ENCODE data around the gene SHD. TPM values are rescaled to one million over a fixed set of nuclear protein-coding genes. Genes with fewer than 3 reads are reported as not detected.

The SHD gene
- total RNA-seq, 1 donor from 2014 or later: 0.79 TPM

GRCh38 chr19:4313847-4314490 is 34.9 kb downstream of the SHD start:
- Histone ChIP-seq H3K9ac (ENCODE audit: low read length) (no peak overlapping the region), H3K36me3 (ENCODE audit: insufficient read depth, low read length) (no peaks in the 10 kb centered on the region), H3K27ac (ENCODE audit: low read depth, low read length) (no peak overlapping the region), H3K79me2 (ENCODE audit: insufficient read depth, low read length) (no peaks in the 10 kb centered on the region), H3K4me1 (ENCODE audit: insufficient read depth, low read length) (no peaks in the 10 kb centered on the region), H3K27me3 (ENCODE audit: insufficient read depth, low read length) (no peaks in the 10 kb centered on the region), H3K4me3 (ENCODE audit: insufficient read depth, low read depth, low read length) (no peak overlapping the region), H4K20me1 (ENCODE audit: insufficient read depth, low read length) (no peaks in the 10 kb centered on the region), H2AFZ (ENCODE audit: low read depth, low read length) (no peak overlapping the region), H3K9me3 (ENCODE audit: insufficient read depth, low read depth, low read length) (no peaks in the 10 kb centered on the region), H3K4me2 (ENCODE audit: low read length) (no peak overlapping the region)
- Mint-ChIP-seq H3K4me1 (ENCODE audit: low read depth, unreplicated experiment) (no peaks in the 10 kb centered on the region), H3K27me3 (ENCODE audit: low read depth, unreplicated experiment) (peaks cover under 1% of the 10 kb centered on the region), H3K9me3 (ENCODE audit: unreplicated experiment) (peaks cover 6% of the 10 kb centered on the region), H3K27ac (ENCODE audit: unreplicated experiment) (no peak overlapping the region), H3K36me3 (ENCODE audit: low read depth, unreplicated experiment) (peaks cover 16% of the 10 kb centered on the region), H3K4me3 (ENCODE audit: unreplicated experiment) (no peak overlapping the region)
- DNase-seq (ENCODE audit: low read depth): no peak
- TF ChIP-seq, protein P1, sequence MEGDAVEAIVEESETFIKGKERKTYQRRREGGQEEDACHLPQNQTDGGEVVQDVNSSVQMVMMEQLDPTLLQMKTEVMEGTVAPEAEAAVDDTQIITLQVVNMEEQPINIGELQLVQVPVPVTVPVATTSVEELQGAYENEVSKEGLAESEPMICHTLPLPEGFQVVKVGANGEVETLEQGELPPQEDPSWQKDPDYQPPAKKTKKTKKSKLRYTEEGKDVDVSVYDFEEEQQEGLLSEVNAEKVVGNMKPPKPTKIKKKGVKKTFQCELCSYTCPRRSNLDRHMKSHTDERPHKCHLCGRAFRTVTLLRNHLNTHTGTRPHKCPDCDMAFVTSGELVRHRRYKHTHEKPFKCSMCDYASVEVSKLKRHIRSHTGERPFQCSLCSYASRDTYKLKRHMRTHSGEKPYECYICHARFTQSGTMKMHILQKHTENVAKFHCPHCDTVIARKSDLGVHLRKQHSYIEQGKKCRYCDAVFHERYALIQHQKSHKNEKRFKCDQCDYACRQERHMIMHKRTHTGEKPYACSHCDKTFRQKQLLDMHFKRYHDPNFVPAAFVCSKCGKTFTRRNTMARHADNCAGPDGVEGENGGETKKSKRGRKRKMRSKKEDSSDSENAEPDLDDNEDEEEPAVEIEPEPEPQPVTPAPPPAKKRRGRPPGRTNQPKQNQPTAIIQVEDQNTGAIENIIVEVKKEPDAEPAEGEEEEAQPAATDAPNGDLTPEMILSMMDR (IDR thresholded peaks at IDR 0.05; ENCODE audit: insufficient read depth, low read depth, low read length): no peak
- no peak for TF ChIP-seq EZH2 (IDR thresholded peaks at IDR 0.05; ENCODE audit: insufficient read depth, low read length)
- FAIRE-seq: no peak

- H3K4me2 ChIP-seq (ENCODE audit: low read length): no peak overlapping the region
- Mint-ChIP-seq H3K27ac (ENCODE audit: unreplicated experiment) (no peak overlapping the region), H3K9me3 (ENCODE audit: unreplicated experiment) (peaks cover 19% of the 10 kb centered on the region), H3K27me3 (ENCODE audit: low read depth, unreplicated experiment) (peaks cover 2% of the 10 kb centered on the region), H3K4me3 (ENCODE audit: unreplicated experiment) (no peak overlapping the region), H3K36me3 (ENCODE audit: low read depth, unreplicated experiment) (peaks cover 28% of the 10 kb centered on the region), H3K4me1 (ENCODE audit: low read depth, unreplicated experiment) (no peaks in the 10 kb centered on the region)
- TF ChIP-seq, protein P1 (IDR thresholded peaks at IDR 0.05; ENCODE audit: insufficient read depth, low read depth, low read length): no peak
- no peak for TF ChIP-seq EZH2 (IDR thresholded peaks at IDR 0.05; ENCODE audit: insufficient read depth, low read length)
- H3K4me1 ChIP-seq (ENCODE audit: insufficient read depth, low read length): no peaks in the 10 kb centered on the region
- H4K20me1 ChIP-seq (ENCODE audit: insufficient read depth, low read length): no peaks in the 10 kb centered on the region
- DNase-seq (ENCODE audit: low read depth) (no peak), FAIRE-seq (no peak)
- no peaks in the 10 kb centered on the region for H3K79me2 ChIP-seq (ENCODE audit: insufficient read depth, low read length)
- H3K9me3 ChIP-seq (ENCODE audit: insufficient read depth, low read depth, low read length): no peaks in the 10 kb centered on the region
- no peak overlapping the region for H2AFZ ChIP-seq (ENCODE audit: low read depth, low read length)
- H3K36me3 ChIP-seq (ENCODE audit: insufficient read depth, low read length): no peaks in the 10 kb centered on the region
- H3K4me3 ChIP-seq (ENCODE audit: insufficient read depth, low read depth, low read length): no peak overlapping the region
- no peak overlapping the region for H3K27ac ChIP-seq (ENCODE audit: low read depth, low read length)
- H3K9ac ChIP-seq (ENCODE audit: low read length): no peak overlapping the region
- H3K27me3 ChIP-seq (ENCODE audit: insufficient read depth, low read length): no peaks in the 10 kb centered on the region
These were observed 37.9 kb downstream of the SHD start for GRCh38 chr19:4316956-4317355.

- Histone ChIP-seq H3K27ac (ENCODE audit: low read depth, low read length) (no peak overlapping the region), H3K4me2 (ENCODE audit: low read length) (no peak overlapping the region), H3K9ac (ENCODE audit: low read length) (no peak overlapping the region), H3K4me1 (ENCODE audit: insufficient read depth, low read length) (no peaks in the 10 kb centered on the region), H3K79me2 (ENCODE audit: insufficient read depth, low read length) (no peaks in the 10 kb centered on the region), H2AFZ (ENCODE audit: low read depth, low read length) (no peak overlapping the region), H3K36me3 (ENCODE audit: insufficient read depth, low read length) (no peaks in the 10 kb centered on the region), H3K9me3 (ENCODE audit: insufficient read depth, low read depth, low read length) (no peaks in the 10 kb centered on the region), H4K20me1 (ENCODE audit: insufficient read depth, low read length) (no peaks in the 10 kb centered on the region), H3K4me3 (ENCODE audit: insufficient read depth, low read depth, low read length) (no peak overlapping the region), H3K27me3 (ENCODE audit: insufficient read depth, low read length) (no peaks in the 10 kb centered on the region)
- peaks cover 26% of the 10 kb centered on the region for H3K36me3 Mint-ChIP-seq (ENCODE audit: low read depth, unreplicated experiment)
- FAIRE-seq: no peak
- peaks cover 2% of the 10 kb centered on the region for H3K27me3 Mint-ChIP-seq (ENCODE audit: low read depth, unreplicated experiment)
- H3K27ac Mint-ChIP-seq (ENCODE audit: unreplicated experiment): no peak overlapping the region
- TF ChIP-seq, protein P1 (IDR thresholded peaks at IDR 0.05; ENCODE audit: insufficient read depth, low read depth, low read length): no peak
- no peak for TF ChIP-seq EZH2 (IDR thresholded peaks at IDR 0.05; ENCODE audit: insufficient read depth, low read length)
- H3K9me3 Mint-ChIP-seq (ENCODE audit: unreplicated experiment): peaks cover 19% of the 10 kb centered on the region
- DNase-seq (ENCODE audit: low read depth): no peak
- H3K4me1 Mint-ChIP-seq (ENCODE audit: low read depth, unreplicated experiment): no peaks in the 10 kb centered on the region
- no peak overlapping the region for H3K4me3 Mint-ChIP-seq (ENCODE audit: unreplicated experiment)
These were observed 39.4 kb downstream of the SHD start for GRCh38 chr19:4318460-4318859.
